Panc1 (cell line): ENCODE measurements around the gene SMARCA2. TPM values are rescaled to one million over a fixed set of nuclear protein-coding genes. Genes with fewer than 3 reads are reported as not detected.

ENCODE experiments used
- ATAC-seq: fragments of 200-7000 bp; cut with Tn5 transposase; 2 replicates; pipeline ENCODE4 v1.9.1; 2020; ENCODE audit warnings: mild to moderate bottlenecking, moderate library complexity
- BruUV-seq: library from RNA; stranded (reverse); fragments of 400-500 nt; replicated peaks from 2 replicates; lab custom pipeline; 2021; lab: Mats Ljungman, UMichigan
- CTCF ChIA-PET: fragments of 300-600 bp; sonication (Branson Sonifier 250); formaldehyde crosslinking; loops from one replicate; lab custom pipeline; 2022; ENCODE audit warnings: antibody characterized with exemption; lab: Charles Lee
- POLR2A ChIA-PET: fragments of 300-600 bp; sonication (Branson Sonifier 250); formaldehyde crosslinking; loops from one replicate; lab custom pipeline; 2022; ENCODE audit warnings: antibody characterized with exemption; lab: Charles Lee
- DNase-seq: peaks from one replicate; pipeline ENCODE4 v3.0.0-alpha.2; 2010; ENCODE audit warnings: low read depth, low spot score
- H3K27ac ChIP-seq: 2 replicates; pipeline ENCODE4 v1.5.1; 2011; ENCODE audit warnings: mild to moderate bottlenecking, low read length, inconsistent platforms
- H3K27me3 ChIP-seq: fragments of 200-500 bp; sonication (Bioruptor generic); 2 replicates; pipeline ENCODE4 v1.6.0; 2014; ENCODE audit warnings: low read length, inconsistent platforms; ENCODE audit not compliant: control insufficient read depth, insufficient read depth
- H3K36me3 ChIP-seq: fragments of 200-500 bp; sonication (Bioruptor generic); 2 replicates; pipeline ENCODE4 v1.5.1; 2014; ENCODE audit warnings: inconsistent platforms, mild to moderate bottlenecking, low read length, moderate library complexity; ENCODE audit not compliant: control insufficient read depth, insufficient read depth
- H3K4me1 ChIP-seq: 2 replicates; pipeline ENCODE4 v1.5.1; 2011; ENCODE audit warnings: inconsistent platforms, mild to moderate bottlenecking, low read length, moderate library complexity; ENCODE audit not compliant: control insufficient read depth, insufficient read depth
- H3K4me3 ChIP-seq, 2 experiments: 2 replicates each; pipeline ENCODE4 v1.5.1; 2011 to 2012; ENCODE audit warnings: low read depth in 2 of 2, low read length in 2 of 2, mild to moderate bottlenecking in 2 of 2, inconsistent platforms in 1 of 2, moderate library complexity in 1 of 2
- H3K9me3 ChIP-seq: fragments of 200-500 bp; sonication (Bioruptor generic); 2 replicates; pipeline ENCODE4 v1.5.1; 2014; ENCODE audit warnings: low read depth, mild to moderate bottlenecking, inconsistent platforms, low read length, moderate library complexity; ENCODE audit not compliant: control insufficient read depth, insufficient read depth
- CTCF ChIP-seq: fragments of 450-650 bp; IDR thresholded peaks from 2 replicates; pipeline ENCODE4 v1.5.1; 2017; ENCODE audit warnings: mild to moderate bottlenecking
- POLR2AphosphoS5 ChIP-seq: IDR thresholded peaks from 2 replicates; pipeline ENCODE4 v1.6.1; 2012; ENCODE audit warnings: mild to moderate bottlenecking, low read depth, low read length, moderate library complexity
- REST ChIP-seq, 2 experiments: IDR thresholded peaks; 2 replicates each; pipeline ENCODE4 v1.6.1; 2011 to 2012; ENCODE audit warnings: low read depth in 2 of 2, control low read depth in 1 of 2, low read length in 1 of 2, mild to moderate bottlenecking in 1 of 2, moderate library complexity in 1 of 2; ENCODE audit not compliant: insufficient read depth in 1 of 2
- SIN3A ChIP-seq: IDR thresholded peaks from 2 replicates; pipeline ENCODE4 v1.6.1; 2012; ENCODE audit warnings: low read depth, mild to moderate bottlenecking, low read length, moderate library complexity, borderline replicate concordance; ENCODE audit not compliant: insufficient read depth
- TCF7L2 ChIP-seq: IDR thresholded peaks from 2 replicates; pipeline ENCODE4 v1.6.1; 2011; ENCODE audit warnings: mild to moderate bottlenecking, low read depth, low read length, inconsistent platforms
- in situ Hi-C: cut with HindIII; loops from 2 replicates; pipeline ENCODE4 v1.10.0; 2016; ENCODE audit warnings: low sequenced_read_pairs, low pct_unique_long_range_greater_than_20kb
- intact Hi-C: fragments of 100-400 bp; cut with micrococcal nuclease; formaldehyde crosslinking; loops from one replicate; pipeline ENCODE4 v1.10.0; 2022; ENCODE audit not compliant: unreplicated experiment
- total RNA-seq: library from RNA; stranded (reverse); gene quantifications from one replicate; pipeline ENCODE4 v1.2.1, GENCODE V29; 2021; ENCODE audit not compliant: unreplicated experiment

SMARCA2 gene
- total RNA-seq, 1 experiment from 2014 or later: 13.3 TPM

GRCh38 chr9:2122299-2122698 is 107.2 kb downstream of the SMARCA2 start:
- CTCF ChIA-PET: no interaction called here
- Histone ChIP-seq H3K36me3 (no peaks in the 10 kb centered on the region), H3K27ac (no peak overlapping the region), H3K4me3 (no peak overlapping the region), H3K9me3 (no peaks in the 10 kb centered on the region), H3K27me3 (no peaks in the 10 kb centered on the region), H3K4me1 (no peaks in the 10 kb centered on the region)
- intact Hi-C loops: no loop called here
- DNase-seq (no peak), ATAC-seq (no peak)
- in situ Hi-C loops: no loop called here
- TF ChIP-seq TCF7L2 (no peak), SIN3A (no peak), REST (IDR thresholded peaks at IDR 0.05; ENCODE audit: insufficient read depth in 1 of 2, low read depth in 2 of 2, low read length in 1 of 2) (no peak), POLR2AphosphoS5 (no peak), CTCF (no peak)
- no TSS peak for BruUV-seq
- POLR2A ChIA-PET: no interaction called here

GRCh38 chr9:2125906-2126305 is 110.8 kb downstream of the SMARCA2 start:
- DNase-seq (no peak), ATAC-seq (no peak)
- POLR2A ChIA-PET: no interaction called here
- H3K9me3 ChIP-seq: no peaks in the 10 kb centered on the region
- in situ Hi-C loops: no loop called here
- H3K27ac ChIP-seq: no peak overlapping the region
- CTCF ChIA-PET: no interaction called here
- TF ChIP-seq SIN3A (no peak), CTCF (no peak), POLR2AphosphoS5 (no peak), TCF7L2 (no peak), REST (IDR thresholded peaks at IDR 0.05; ENCODE audit: insufficient read depth in 1 of 2, low read depth in 2 of 2, low read length in 1 of 2) (no peak)
- intact Hi-C loops: no loop called here
- no peaks in the 10 kb centered on the region for H3K36me3 ChIP-seq
- no peaks in the 10 kb centered on the region for H3K27me3 ChIP-seq
- no peak overlapping the region for H3K4me3 ChIP-seq
- BruUV-seq: no TSS peak
- H3K4me1 ChIP-seq: no peaks in the 10 kb centered on the region
